Measurements from ENCODE around the gene VPS9D1. TPM values are rescaled to one million over a fixed set of nuclear protein-coding genes. Genes with fewer than 3 reads are reported as not detected.

The VPS9D1 gene
- total and polyA plus RNA-seq, 9 donors, result 0.50 to 15.5 (median 9.7) TPM

DNA sequence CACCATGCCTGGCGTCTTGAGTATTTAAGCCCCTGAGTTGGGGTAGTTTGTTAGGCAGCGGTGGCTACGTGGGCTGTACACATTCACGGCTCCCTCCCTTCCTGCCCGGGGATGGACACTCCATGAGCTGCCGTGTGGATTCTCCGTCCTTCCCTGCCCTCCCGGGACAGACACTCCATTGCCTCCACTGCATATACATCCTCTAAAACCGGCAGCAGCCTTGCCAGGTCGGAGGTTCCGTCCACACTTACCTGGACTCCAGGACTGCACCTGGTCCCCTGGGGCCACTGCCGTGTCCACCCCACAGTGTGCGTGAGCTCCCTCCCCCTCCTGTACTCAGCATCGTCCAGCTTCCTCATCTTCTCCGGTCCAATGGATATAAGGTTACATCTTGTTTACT, 15.7 kb downstream of the VPS9D1 start:
- intact Hi-C loops (cut with DNase I), result loop anchor here in 3 of 4 donors (5.0 to 10.0 kb wide), 3 partner anchors 90 to 157 kb away; no protein-coding TSS in a partner anchor
- Histone ChIP-seq H3K9me3 (no peaks in the 10 kb centered on the region), H3K4me1 (ENCODE audit: insufficient read depth) (peaks cover 12% of the 10 kb centered on the region), H3K4me3 (no peak overlapping the region), H3K27ac (no peak overlapping the region), H3K36me3 (no peaks in the 10 kb centered on the region), H3K27me3 (no peaks in the 10 kb centered on the region)
- WGBS, 3 donors, result 50 to 67% (median 64%) methylated on average over 15 of the region's 15 CpGs
- DNase-seq, result peak in 2 of 5 donors; percentile 19 to 27
- TF ChIP-seq POLR2A (IDR thresholded peaks at IDR 0.05) (no peak), EP300 (IDR thresholded peaks at IDR 0.05) (no peak)
- TF ChIP-seq, protein P1, sequence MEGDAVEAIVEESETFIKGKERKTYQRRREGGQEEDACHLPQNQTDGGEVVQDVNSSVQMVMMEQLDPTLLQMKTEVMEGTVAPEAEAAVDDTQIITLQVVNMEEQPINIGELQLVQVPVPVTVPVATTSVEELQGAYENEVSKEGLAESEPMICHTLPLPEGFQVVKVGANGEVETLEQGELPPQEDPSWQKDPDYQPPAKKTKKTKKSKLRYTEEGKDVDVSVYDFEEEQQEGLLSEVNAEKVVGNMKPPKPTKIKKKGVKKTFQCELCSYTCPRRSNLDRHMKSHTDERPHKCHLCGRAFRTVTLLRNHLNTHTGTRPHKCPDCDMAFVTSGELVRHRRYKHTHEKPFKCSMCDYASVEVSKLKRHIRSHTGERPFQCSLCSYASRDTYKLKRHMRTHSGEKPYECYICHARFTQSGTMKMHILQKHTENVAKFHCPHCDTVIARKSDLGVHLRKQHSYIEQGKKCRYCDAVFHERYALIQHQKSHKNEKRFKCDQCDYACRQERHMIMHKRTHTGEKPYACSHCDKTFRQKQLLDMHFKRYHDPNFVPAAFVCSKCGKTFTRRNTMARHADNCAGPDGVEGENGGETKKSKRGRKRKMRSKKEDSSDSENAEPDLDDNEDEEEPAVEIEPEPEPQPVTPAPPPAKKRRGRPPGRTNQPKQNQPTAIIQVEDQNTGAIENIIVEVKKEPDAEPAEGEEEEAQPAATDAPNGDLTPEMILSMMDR (IDR thresholded peaks at IDR 0.05), result no peak

DNA sequence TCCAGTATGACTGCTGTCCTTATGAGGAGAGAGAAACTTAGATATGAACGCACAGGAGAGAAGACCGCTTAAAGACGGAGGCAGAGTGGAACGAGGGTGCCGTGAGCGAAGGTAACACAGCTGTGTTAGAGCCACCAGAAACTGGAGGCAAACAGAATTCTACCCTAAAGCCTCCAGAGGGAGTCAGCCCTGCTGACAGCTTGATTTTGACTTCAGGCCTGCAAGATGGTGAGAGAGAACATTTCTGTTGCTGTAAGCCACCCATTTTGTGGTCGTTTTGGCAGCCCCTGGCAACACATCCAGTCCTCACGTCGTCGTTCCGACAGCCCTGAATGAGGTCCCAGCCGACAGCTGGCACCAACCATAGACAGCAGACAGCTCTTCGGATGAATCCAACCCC, 16.4 kb downstream of the VPS9D1 start:
- no peak for TF ChIP-seq POLR2A (IDR thresholded peaks at IDR 0.05)
- TF ChIP-seq, protein P1 (IDR thresholded peaks at IDR 0.05), result no peak
- WGBS, 3 donors, result 68 to 75% (median 73%) methylated on average over 13 of the region's 13 CpGs
- intact Hi-C loops (cut with DNase I), result loop anchor here in 3 of 4 donors (10.0 kb wide), 2 partner anchors 91 to 151 kb away; no protein-coding TSS in a partner anchor
- DNase-seq, result no peak
- Histone ChIP-seq H3K4me1 (ENCODE audit: insufficient read depth) (peaks cover 12% of the 10 kb centered on the region), H3K27ac (no peak overlapping the region), H3K36me3 (no peaks in the 10 kb centered on the region), H3K27me3 (no peaks in the 10 kb centered on the region), H3K4me3 (no peak overlapping the region), H3K9me3 (no peaks in the 10 kb centered on the region)

DNA sequence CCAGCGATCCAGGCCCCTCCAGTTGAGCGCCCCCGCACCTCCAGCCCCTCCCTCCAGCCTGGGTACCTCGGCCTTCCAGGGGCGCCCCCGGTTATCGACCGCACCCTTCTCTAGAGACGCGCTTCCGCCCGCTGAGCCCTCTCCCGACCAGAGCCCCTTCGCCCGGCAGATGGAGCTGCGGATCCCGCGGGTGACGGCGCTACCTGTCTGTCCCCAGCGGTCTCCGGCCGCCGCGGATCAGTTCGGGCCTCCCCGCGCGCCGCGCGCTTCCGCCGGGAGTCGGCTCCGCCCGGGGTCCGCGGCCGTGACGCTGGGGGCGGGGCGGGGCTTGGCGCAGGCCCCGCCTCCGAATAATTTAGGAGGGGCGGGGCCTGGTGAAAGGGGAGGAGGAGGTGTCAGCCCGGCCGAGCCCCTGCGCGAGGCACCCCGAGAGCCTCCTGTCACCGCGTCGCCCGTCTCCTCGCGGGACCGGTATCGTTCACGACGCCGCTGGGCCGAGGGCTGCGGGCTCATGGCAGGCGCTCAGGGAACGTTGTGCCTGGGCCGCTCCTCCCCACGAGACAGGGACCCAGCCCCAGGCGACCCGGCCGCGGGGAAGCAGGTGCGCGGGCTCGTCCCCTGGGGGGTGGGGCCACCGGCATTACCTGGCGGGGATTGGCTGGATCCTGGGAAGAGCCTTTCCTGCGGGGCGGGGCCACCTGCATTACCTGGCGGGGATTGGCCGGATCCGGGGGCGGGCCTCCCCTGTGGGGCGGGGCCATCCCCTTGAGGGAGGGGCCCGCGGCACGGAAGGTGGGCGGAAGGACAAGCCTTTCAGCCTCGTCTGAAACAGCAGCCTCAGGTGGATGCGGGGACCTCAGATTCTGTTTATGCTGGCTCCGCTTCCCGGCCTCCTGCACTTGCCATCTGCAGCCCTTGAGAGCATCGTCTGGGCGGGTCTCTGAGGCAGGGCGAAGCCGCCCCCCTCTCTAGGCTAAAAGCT, 19.0 kb downstream of the VPS9D1 start, which contains the start of gene SPATA2L:
Gene SPATA2L, minus strand, starts transcription at position 281 of the 982 bp plus-strand sequence. CDS start 473 bp downstream, outside the sequence.
- H3K9me3 ChIP-seq, result no peaks in the 10 kb centered on the region
- peak within 1 kb of the TSS; percentile 65 to 66 for H3K27ac ChIP-seq
- no peaks in the 10 kb centered on the region for H3K36me3 ChIP-seq
- no peaks in the 10 kb centered on the region for H3K27me3 ChIP-seq
- 1 to 2% (median 1%) methylated on average over 62 to 97 of the region's 97 CpGs for WGBS, 3 donors
- TF ChIP-seq POLR2A (IDR thresholded peaks at IDR 0.05), result peak; percentile 96
- TF ChIP-seq, protein P1 (IDR thresholded peaks at IDR 0.05), result peak in 1 of 3 donors; percentile 15
- TF ChIP-seq EP300 (IDR thresholded peaks at IDR 0.05), result no peak
- peak within 1 kb of the TSS; percentile 55 for H3K4me3 ChIP-seq
- peak; percentile 91 to 93 (median 92) for DNase-seq
- intact Hi-C loops (cut with DNase I), result loop anchor here in 3 of 4 donors (10.0 kb wide), 2 partner anchors 93 to 153 kb away; no protein-coding TSS in a partner anchor
- peaks cover 12% of the 10 kb centered on the region for H3K4me1 ChIP-seq (ENCODE audit: insufficient read depth)

DNA sequence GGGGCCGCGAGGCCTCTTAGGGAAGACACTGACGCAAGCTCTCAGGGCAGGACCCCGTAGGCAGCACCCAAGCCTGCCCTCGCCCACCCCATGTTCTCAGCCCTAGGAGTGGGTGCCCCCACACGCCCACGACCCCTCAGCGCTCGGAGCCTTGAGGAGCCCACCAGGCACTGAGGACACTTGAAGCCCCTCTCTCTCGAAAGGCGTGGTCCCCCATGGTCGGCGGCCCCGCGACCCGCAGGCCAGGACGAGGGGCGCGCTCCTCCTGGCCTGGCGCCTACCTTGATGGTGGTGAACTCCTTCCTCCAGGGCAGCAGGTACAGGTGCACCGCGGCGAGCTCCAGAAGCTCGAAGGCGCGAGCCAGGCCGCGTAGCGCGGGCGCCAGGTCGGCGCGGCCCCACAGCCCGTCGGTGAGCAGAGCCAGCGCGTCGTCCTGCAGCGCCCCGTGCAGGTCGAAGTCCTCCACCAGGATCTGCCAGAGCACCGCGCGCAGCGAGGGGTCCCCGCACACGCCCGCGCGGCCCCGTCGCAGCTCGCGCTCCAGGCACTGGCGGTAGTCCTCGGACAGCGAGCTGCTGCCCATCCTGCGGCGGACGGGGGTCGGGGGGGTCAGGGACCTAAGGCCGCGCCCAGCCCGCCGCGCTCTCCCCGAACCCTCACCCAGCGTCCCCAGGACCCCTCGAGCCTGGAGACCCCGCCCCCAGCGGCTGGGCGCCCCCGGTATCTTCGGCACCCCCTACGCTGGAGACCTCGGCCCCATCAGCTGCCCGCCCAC, 19.9 kb downstream of the VPS9D1 start:
- peak in 4 of 5 donors; percentile 58 to 67 (median 64) for DNase-seq
- Histone ChIP-seq H3K36me3 (no peaks in the 10 kb centered on the region), H3K4me1 (ENCODE audit: insufficient read depth) (peaks cover 11% of the 10 kb centered on the region), H3K9me3 (no peaks in the 10 kb centered on the region), H3K27ac (peak overlapping the region; percentile 65 to 66), H3K4me3 (peak overlapping the region; percentile 55), H3K27me3 (no peaks in the 10 kb centered on the region)
- TF ChIP-seq POLR2A (IDR thresholded peaks at IDR 0.05), result no peak
- TF ChIP-seq, protein P1 (IDR thresholded peaks at IDR 0.05), result peak in 1 of 3 donors; percentile 11
- 1 to 2% (median 1%) methylated on average over 67 to 78 of the region's 78 CpGs for WGBS, 3 donors
- intact Hi-C loops (cut with DNase I), result loop anchor here in 3 of 4 donors (10.0 kb wide), 2 partner anchors 94 to 154 kb away; no protein-coding TSS in a partner anchor

Measured in ovary (tissue), 9 donors.